Sigmoid colon (tissue), 7 donors: ENCODE data around the gene PACRG. TPM values are rescaled to one million over a fixed set of nuclear protein-coding genes. Genes with fewer than 3 reads are reported as not detected.

Experiments
- DNase-seq: peaks from one replicate; pipeline ENCODE4 v3.0.0-alpha.2; 2019
- H3K27ac ChIP-seq, 4 donors: fragments of 200-600 bp; sonication (generic); one replicate each; pipeline ENCODE4 v1.5.1; 2016 to 2019; ENCODE audit warnings: mild to moderate bottlenecking in 1 of 4
- H3K27me3 ChIP-seq, 3 donors: fragments of 200-600 bp; sonication (generic); one replicate each; pipeline ENCODE4 v1.5.1; 2019; ENCODE audit warnings: mild to moderate bottlenecking in 1 of 3
- H3K36me3 ChIP-seq, 4 donors: fragments of 200-600 bp; sonication (generic); one replicate each; pipeline ENCODE4 v1.5.1; 2016 to 2019
- H3K4me1 ChIP-seq, 4 donors: fragments of 200-600 bp; sonication (generic); one replicate each; pipeline ENCODE4 v1.5.1; 2017 to 2019
- H3K4me3 ChIP-seq, 4 donors: fragments of 200-600 bp; sonication (generic); one replicate each; pipeline ENCODE4 v1.5.1; 2017 to 2019; ENCODE audit warnings: mild to moderate bottlenecking in 2 of 4, moderate library complexity in 1 of 4
- H3K9me3 ChIP-seq, 4 donors: fragments of 200-600 bp in 3 of 4; sonication (generic) in 3 of 4; one replicate each; pipeline versions ENCODE4 v1.5.1 to v1.6.1; 2013 to 2019
- EP300 ChIP-seq, 4 donors: sonication (generic); formaldehyde crosslinking; IDR thresholded peaks; one replicate each; pipeline ENCODE4 v1.6.1; 2017; ENCODE audit warnings: antibody characterized with exemption in 4 of 4
- POLR2A ChIP-seq, 2 donors: fragments of 450-650 bp; IDR thresholded peaks; one replicate each; pipeline ENCODE4 v1.6.1; 2016; ENCODE audit warnings: antibody characterized with exemption in 2 of 2, mild to moderate bottlenecking in 2 of 2, moderate library complexity in 2 of 2
- POLR2AphosphoS5 ChIP-seq, 4 donors: sonication (generic); formaldehyde crosslinking; IDR thresholded peaks; one replicate each; pipeline ENCODE4 v1.6.1; 2017; ENCODE audit warnings: antibody characterized with exemption in 4 of 4
- WGBS, 2 donors: extraction: QIAGEN DNeasy Blood & Tissue Kit; methylation state at CpG; one replicate each; pipeline ENCODE4 v1.1.7; 2013; 5-methylcytosine and 5-hydroxymethylcytosine counted together
- intact Hi-C: fragments of 100-400 bp; cut with DNase I; formaldehyde crosslinking; loops from one replicate; pipeline ENCODE4 v1.15.1; 2023
- polyA plus RNA-seq, 3 donors: library from polyadenylated mRNA; stranded (reverse); fragments of 200-250 nt; gene quantifications; one replicate each; pipeline ENCODE4 v1.2.3, GENCODE V29; 2013
- total RNA-seq, 4 donors: library from RNA; depleted of rRNA; stranded (reverse); fragments of >200 nt; gene quantifications; one replicate each; pipeline ENCODE4 v1.1.0, GENCODE V29; 2016
- TF ChIP-seq, protein P1 (sequence below), 4 experiments: fragments of 450-650 bp in 3 of 4; fragments of 200-600 bp in 1 of 4; IDR thresholded peaks; one replicate each; pipeline ENCODE4 v1.5.1; 2016 to 2019; ENCODE audit warnings: antibody characterized with exemption in 4 of 4, mild to moderate bottlenecking in 3 of 4, moderate library complexity in 2 of 4
- donor health status: healthy with polysubstance abuse.
- donor health status: Bipolar disorder and iron deficiency.
- donor health status: healthy.

The PACRG gene
- total and polyA plus RNA-seq, 7 donors, result 0.12 to 6.9 (median 0.95) TPM; not detected in 2

DNA sequence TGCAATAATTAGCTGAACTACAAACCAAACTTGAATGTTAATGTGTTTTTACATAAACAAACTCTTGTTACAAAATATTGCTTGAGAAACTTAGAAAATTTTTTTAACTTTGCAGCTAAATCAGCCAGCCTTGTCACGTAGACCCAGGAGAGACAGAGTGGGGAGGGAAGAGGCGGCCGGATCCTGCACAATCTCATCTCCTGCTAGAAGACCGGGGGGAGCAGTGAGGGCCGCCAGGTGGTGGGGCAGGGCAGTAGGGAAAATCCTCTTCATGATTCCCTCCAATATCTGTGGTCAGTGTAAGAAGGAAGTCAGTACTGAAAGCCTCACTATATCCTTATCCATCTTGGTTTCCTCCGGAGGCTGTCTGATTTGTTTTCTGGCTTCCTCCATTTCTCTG lies 193.3 kb downstream of the PACRG start:
- Histone ChIP-seq H3K4me1 (no peaks in the 10 kb centered on the region), H3K9me3 (peaks cover 0 to 13% (median 2%) of the 10 kb centered on the region in 4 donors), H3K27me3 (no peaks in the 10 kb centered on the region), H3K36me3 (no peaks in the 10 kb centered on the region), H3K4me3 (no peak overlapping the region), H3K27ac (no peak overlapping the region)
- no peak for DNase-seq
- intact Hi-C loops, result no loop called here
- TF ChIP-seq POLR2A (IDR thresholded peaks at IDR 0.05) (no peak), EP300 (IDR thresholded peaks at IDR 0.05) (no peak), POLR2AphosphoS5 (IDR thresholded peaks at IDR 0.05) (no peak)
- TF ChIP-seq, protein P1, sequence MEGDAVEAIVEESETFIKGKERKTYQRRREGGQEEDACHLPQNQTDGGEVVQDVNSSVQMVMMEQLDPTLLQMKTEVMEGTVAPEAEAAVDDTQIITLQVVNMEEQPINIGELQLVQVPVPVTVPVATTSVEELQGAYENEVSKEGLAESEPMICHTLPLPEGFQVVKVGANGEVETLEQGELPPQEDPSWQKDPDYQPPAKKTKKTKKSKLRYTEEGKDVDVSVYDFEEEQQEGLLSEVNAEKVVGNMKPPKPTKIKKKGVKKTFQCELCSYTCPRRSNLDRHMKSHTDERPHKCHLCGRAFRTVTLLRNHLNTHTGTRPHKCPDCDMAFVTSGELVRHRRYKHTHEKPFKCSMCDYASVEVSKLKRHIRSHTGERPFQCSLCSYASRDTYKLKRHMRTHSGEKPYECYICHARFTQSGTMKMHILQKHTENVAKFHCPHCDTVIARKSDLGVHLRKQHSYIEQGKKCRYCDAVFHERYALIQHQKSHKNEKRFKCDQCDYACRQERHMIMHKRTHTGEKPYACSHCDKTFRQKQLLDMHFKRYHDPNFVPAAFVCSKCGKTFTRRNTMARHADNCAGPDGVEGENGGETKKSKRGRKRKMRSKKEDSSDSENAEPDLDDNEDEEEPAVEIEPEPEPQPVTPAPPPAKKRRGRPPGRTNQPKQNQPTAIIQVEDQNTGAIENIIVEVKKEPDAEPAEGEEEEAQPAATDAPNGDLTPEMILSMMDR (IDR thresholded peaks at IDR 0.05), result no peak
- WGBS, 2 donors, result 47 to 81% methylated on average over 6 of the region's 6 CpGs

DNA sequence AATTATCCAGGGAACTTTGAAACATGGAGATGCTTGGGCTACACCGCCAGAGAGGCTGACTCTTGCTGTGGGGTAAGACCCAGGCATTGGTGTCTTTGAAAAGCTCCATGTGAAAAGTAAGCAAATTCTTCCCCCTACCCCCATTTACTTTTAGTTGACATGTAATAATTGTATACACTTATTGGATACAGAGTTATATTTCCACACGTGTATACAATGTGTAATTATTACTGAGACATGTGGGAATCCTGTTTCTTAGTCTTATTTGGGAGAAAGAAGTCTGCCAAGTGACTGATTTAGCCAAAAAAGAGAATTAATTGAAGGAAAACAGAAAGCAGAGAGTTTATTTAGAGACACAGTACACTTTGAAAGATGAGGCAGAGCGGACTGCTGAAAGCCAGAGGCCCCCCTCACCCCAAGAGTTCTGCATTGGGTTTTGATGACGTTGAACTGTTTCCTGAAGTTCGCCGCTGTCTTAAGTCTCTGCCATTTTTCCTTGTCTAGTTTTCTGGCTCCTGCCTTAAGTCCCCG lies 193.8 kb downstream of the PACRG start:
- no peak overlapping the region for H3K27ac ChIP-seq
- H3K4me3 ChIP-seq, result no peak overlapping the region
- intact Hi-C loops, result no loop called here
- H3K9me3 ChIP-seq, result peaks cover 0 to 13% (median 2%) of the 10 kb centered on the region in 4 donors
- WGBS, 2 donors, result 75 to 79% methylated on average over 7 of the region's 7 CpGs
- TF ChIP-seq, protein P1 (IDR thresholded peaks at IDR 0.05), result no peak
- TF ChIP-seq POLR2AphosphoS5 (IDR thresholded peaks at IDR 0.05) (no peak), POLR2A (IDR thresholded peaks at IDR 0.05) (no peak), EP300 (IDR thresholded peaks at IDR 0.05) (no peak)
- no peaks in the 10 kb centered on the region for H3K27me3 ChIP-seq
- DNase-seq, result no peak
- no peaks in the 10 kb centered on the region for H3K4me1 ChIP-seq
- H3K36me3 ChIP-seq, result no peaks in the 10 kb centered on the region

DNA sequence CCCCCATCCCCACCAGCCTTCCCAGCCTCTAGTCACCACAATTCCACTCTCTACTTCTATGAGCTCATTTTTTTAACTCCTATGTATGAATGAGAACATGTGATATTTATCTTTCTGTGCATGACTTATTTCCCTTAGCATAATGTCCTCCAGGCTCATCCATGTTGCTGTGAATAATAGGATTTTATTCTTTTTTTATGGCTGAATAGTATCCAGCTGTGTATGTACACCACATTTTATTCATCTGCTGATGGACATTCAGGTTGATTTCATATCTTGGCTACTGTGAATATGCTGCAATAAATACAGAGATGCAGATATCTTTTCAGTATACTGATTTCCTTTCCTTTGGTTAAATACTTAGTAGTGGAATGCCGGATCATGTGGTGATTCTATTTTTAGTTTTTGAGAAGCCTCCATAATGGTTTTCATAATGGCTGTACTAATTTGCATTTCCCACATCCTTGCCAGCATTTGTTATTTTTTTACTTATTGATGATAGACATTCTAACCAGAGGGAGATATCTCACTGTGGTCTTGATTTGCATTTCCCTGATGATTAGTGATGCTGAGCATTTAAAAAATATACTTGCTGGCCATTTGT lies 194.9 kb downstream of the PACRG start:
- Histone ChIP-seq H3K27ac (no peak overlapping the region), H3K4me1 (no peaks in the 10 kb centered on the region), H3K4me3 (no peak overlapping the region), H3K27me3 (no peaks in the 10 kb centered on the region), H3K9me3 (peaks cover 0 to 15% (median 2%) of the 10 kb centered on the region in 4 donors), H3K36me3 (no peaks in the 10 kb centered on the region)
- intact Hi-C loops, result no loop called here
- DNase-seq, result no peak
- 83 to 88% methylated on average over 1 of the region's 1 CpG for WGBS, 2 donors
- TF ChIP-seq EP300 (IDR thresholded peaks at IDR 0.05), result no peak
- no peak for TF ChIP-seq POLR2AphosphoS5 (IDR thresholded peaks at IDR 0.05)
- TF ChIP-seq, protein P1 (IDR thresholded peaks at IDR 0.05), result no peak

DNA sequence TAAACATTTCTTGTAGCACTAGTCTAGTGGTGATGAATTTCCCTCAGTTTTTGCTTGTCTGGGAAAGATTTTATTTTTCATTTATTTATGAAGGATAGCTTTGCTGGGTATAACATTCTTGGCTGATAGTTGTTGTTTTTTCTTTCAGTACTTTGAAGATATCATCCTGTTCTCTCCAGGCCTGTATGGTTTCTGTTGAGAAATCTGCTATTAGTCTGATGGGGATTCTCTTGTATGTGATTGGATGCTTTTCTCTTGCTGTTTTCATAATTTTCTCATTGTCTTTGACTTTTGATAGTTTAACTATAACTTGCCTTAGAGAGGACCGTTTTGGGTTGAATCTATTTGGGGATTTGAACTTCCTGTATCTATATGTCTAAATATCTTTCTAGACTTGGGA lies 207.1 kb downstream of the PACRG start:
- H3K9me3 ChIP-seq, result peaks cover 0 to 14% (median 5%) of the 10 kb centered on the region in 4 donors
- intact Hi-C loops, result no loop called here
- H3K4me1 ChIP-seq, result no peaks in the 10 kb centered on the region
- H3K36me3 ChIP-seq, result no peaks in the 10 kb centered on the region
- TF ChIP-seq, protein P1 (IDR thresholded peaks at IDR 0.05), result no peak
- TF ChIP-seq POLR2AphosphoS5 (IDR thresholded peaks at IDR 0.05) (no peak), EP300 (IDR thresholded peaks at IDR 0.05) (no peak), POLR2A (IDR thresholded peaks at IDR 0.05) (no peak)
- no peak overlapping the region for H3K27ac ChIP-seq
- no peaks in the 10 kb centered on the region for H3K27me3 ChIP-seq
- DNase-seq, result no peak
- 66 to 77% methylated on average over 1 of the region's 1 CpG for WGBS, 2 donors
- no peak overlapping the region for H3K4me3 ChIP-seq

DNA sequence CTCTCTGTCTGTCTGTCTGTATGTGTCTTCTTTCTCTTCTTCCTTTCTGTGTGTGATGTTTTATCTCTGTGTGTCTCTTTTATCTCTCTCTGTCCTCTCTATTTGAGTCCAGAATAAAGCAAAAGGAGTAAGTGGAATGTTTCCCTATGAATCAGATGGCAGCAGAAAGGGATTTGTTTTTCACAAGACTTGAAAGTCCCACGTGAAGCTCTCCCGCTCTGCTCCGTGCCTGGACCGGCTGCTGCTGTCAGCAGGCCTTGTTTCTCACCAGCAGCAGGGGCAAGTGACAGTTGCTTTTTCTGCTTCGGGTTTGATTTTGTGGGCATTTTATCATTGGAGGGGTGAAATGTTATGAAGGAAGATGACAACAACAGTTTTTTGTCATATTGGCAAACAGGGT lies 212.7 kb downstream of the PACRG start:
- Histone ChIP-seq H3K4me1 (no peaks in the 10 kb centered on the region), H3K27ac (no peak overlapping the region), H3K4me3 (no peak overlapping the region), H3K9me3 (peaks cover 0 to 4% (median 0%) of the 10 kb centered on the region in 4 donors), H3K36me3 (no peaks in the 10 kb centered on the region), H3K27me3 (no peaks in the 10 kb centered on the region)
- 84 to 90% methylated on average over 5 of the region's 5 CpGs for WGBS, 2 donors
- intact Hi-C loops, result no loop called here
- DNase-seq, result no peak
- TF ChIP-seq POLR2AphosphoS5 (IDR thresholded peaks at IDR 0.05) (no peak), EP300 (IDR thresholded peaks at IDR 0.05) (no peak), POLR2A (IDR thresholded peaks at IDR 0.05) (no peak)
- TF ChIP-seq, protein P1 (IDR thresholded peaks at IDR 0.05), result no peak
